Vagina (tissue), 2 donors: ENCODE data around the gene TXK.

Experiments
- POLR2A ChIP-seq, 2 donors: fragments of 450-650 bp; IDR thresholded peaks; one replicate each; pipeline ENCODE4 v1.6.1; 2017; ENCODE audit warnings: antibody characterized with exemption in 2 of 2, mild to moderate bottlenecking in 2 of 2, moderate library complexity in 2 of 2
- TF ChIP-seq, protein P1 (sequence below), 3 experiments: fragments of 450-650 bp in 2 of 3; fragments of 200-600 bp in 1 of 3; sonication (generic) in 1 of 3; IDR thresholded peaks; one replicate each; pipeline ENCODE4 v1.5.1; 2017 to 2019; ENCODE audit warnings: antibody characterized with exemption in 3 of 3, mild to moderate bottlenecking in 2 of 3, moderate library complexity in 2 of 3

DNA sequence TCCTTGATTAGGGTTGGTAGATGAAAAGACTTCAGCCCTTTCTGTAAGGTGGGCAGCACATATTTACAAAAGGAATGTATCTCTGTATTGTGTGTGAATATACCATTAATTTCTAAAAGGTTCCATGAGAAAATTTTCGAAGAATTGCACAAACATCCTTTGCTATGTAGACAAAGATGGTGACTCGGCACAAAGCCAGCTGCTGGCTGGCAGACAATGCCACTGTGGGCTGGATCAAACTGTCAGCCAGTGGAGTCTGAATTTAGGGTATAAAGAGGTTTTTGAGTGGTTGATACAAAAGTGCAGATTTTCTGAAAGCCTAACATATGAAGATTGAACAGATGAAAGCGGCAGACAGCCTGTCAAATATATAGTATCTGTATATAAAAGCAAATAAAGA is 5.6 kb upstream of the TXK start:
- TF ChIP-seq, protein P1, sequence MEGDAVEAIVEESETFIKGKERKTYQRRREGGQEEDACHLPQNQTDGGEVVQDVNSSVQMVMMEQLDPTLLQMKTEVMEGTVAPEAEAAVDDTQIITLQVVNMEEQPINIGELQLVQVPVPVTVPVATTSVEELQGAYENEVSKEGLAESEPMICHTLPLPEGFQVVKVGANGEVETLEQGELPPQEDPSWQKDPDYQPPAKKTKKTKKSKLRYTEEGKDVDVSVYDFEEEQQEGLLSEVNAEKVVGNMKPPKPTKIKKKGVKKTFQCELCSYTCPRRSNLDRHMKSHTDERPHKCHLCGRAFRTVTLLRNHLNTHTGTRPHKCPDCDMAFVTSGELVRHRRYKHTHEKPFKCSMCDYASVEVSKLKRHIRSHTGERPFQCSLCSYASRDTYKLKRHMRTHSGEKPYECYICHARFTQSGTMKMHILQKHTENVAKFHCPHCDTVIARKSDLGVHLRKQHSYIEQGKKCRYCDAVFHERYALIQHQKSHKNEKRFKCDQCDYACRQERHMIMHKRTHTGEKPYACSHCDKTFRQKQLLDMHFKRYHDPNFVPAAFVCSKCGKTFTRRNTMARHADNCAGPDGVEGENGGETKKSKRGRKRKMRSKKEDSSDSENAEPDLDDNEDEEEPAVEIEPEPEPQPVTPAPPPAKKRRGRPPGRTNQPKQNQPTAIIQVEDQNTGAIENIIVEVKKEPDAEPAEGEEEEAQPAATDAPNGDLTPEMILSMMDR (IDR thresholded peaks at IDR 0.05) = no peak
- TF ChIP-seq POLR2A (IDR thresholded peaks at IDR 0.05) = no peak
